ENCODE results near the gene STMN3.
"Not testable (repeated sequence)": the region's sequence is repeated elsewhere in the genome, so short reads cannot be mapped to it uniquely, and the experiment has no call there.

The STMN3 gene

GRCh38 chr20:63628246-63628975, 24.8 kb downstream of the STMN3 start:
- no peak for DNase-seq

- no peak for DNase-seq
These were observed 25.4 kb downstream of the STMN3 start for GRCh38 chr20:63627751-63628245.

DNA sequence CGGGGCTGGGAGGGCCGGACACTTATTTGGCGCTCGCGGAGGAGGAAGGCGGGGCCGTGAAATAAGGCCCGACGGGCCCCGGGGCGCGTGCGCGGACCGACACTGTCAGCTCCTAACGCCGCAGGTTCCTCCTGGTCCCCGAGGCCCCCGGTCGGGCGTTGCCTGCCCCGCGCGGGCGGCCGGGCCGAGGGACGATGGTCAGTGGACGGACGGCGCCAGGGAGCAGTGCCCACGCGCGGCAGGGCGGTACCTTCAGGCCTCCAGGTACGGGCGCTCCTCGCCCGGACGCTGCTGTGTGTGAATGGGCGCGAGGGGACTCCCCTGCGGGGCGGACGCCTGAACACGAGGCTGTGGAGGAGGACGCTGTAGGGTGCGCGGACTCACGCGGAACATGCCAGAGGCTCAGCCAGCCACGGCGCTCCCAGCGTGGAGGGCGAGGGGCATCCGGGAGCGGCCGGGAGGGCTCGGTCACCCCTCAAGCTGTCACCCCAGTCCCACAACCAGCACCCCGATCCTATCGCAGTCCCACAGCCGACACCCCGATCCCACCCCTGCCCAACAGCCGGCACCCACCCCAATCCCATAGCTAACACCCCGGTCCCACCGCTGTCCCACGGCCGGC, 26.0 kb downstream of the STMN3 start:
- peak; percentile 39 for DNase-seq

GRCh38 chr20:63626424-63627128, 26.6 kb downstream of the STMN3 start, which contains the start of gene GMEB2:
GMEB2 (minus strand) TSS chr20:63627101; CDS start chr20:63619397, 7,704 bp downstream.
- no peak for DNase-seq

- no peak for DNase-seq
These were observed 27.3 kb downstream of the STMN3 start for GRCh38 chr20:63625771-63626423.

- DNase-seq, result no peak
These were observed 28.7 kb downstream of the STMN3 start for GRCh38 chr20:63624486-63624885.

- no peak for DNase-seq
These were observed 30.5 kb downstream of the STMN3 start for GRCh38 chr20:63622732-63623131.

GRCh38 chr20:63622096-63622495, 31.1 kb downstream of the STMN3 start:
- DNase-seq, result no peak

GRCh38 chr20:63620991-63621390, 32.2 kb downstream of the STMN3 start:
- DNase-seq, result no peak

DNA sequence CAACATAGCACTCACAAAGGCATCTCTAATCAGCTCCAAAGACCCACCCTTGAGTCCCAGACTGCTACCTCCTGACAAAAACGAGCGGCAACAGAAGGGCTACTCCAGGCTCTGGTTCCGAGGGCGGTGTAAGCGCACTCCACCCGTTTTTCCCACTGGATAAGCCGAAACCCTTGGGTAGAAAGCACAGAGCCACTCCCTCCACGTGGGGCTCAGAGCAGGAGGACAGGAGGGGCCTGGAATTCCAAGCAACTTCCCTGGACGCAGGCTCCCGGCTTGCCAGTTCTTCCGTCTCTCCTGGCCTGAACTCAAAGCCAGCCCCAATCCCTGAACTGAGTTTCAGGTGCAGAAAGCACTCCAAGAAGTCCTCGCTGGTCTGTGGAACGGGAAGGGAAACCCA, 33.7 kb downstream of the STMN3 start:
- no peak for DNase-seq

DNA sequence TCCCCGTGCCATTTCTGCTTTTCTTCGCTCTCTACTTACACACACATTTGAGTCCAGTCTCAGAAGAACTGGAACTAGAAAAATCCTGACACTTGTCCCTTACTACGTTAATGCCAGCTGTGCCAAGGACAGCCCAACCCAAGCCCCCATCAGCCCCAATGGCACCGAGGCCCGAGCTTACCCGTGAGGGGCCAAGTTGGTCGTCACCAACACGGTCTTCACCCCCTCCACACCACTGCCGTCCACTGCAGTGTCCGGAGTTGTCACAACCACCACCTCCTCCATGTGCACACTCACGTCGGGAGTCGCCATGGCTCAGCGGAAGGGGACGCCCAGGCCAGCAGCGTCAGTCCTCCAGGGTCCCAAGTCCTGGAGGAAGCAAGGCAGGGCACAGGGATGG, 34.1 kb downstream of the STMN3 start:
- no peak for DNase-seq

DNA sequence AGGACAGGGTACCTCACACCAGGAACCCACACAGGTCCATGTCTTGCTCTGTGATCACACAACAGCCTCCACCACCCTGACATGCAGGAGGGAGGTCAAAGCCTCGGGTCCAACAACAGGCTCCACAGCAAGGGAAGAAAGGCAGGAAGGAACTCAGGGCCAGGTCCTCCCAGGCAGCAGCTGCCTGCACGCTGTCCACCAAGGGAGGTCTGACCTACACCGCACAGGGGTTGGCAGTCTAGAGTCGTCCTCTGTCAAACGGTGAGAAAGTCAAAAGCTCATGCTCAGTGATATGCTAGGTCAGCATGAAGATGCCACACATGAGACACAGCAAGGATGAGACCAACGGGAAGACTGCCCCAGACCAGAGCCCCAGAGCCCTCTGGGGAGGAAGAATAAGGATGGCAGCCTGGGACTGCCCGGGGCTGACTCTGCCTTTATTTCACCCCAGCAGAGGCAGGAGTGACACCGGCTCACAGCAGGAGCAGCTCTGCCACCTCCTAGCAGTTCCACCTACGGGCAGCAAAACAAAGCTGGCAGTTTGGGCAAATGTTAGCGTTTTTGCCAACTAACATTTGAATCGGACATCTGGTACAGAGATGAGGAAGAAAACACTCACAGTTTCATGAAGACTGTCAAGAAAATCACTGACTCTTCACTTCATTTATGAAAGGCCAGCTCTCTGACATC, 34.8 kb downstream of the STMN3 start:
- DNase-seq, result no peak

- no peak for DNase-seq
These were observed 35.4 kb downstream of the STMN3 start for GRCh38 chr20:63617876-63618265.

GRCh38 chr20:63617092-63617875, 35.9 kb downstream of the STMN3 start:
- DNase-seq, result no peak

DNA sequence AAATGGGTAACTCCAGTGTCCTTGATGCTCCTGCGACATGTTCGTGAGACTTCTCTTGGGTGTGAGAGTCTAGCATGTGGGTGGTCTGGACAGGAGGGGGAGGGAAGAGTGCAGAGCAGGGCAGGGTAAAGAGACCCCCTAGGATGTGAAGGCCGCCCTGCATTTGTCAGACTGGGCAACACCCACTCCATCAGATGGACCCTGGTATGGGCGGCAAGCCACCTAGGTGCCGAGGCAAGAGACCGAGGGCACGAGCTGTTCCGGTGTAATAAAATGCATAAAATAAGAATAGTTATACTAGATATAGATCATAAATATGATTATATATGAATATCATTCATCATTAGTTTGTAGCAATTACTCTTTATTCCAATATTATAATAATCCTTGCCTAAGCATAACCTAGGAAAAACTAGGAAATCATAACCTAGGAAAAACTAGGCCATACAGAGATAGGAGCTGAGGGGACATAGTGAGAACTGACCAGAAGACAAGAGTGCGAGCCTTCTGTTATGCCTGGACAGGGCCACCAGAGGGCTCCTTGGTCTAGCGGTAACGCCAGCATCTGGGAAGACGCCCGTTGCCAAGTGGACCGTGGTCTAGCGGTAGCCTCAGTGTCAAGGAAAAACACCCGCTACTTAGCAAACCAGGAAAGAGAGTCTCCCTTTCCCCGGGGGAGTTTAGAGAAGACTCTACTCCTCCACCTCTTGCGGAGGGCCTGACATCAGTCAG, 39.2 kb downstream of the STMN3 start:
- not testable (repeated sequence) for DNase-seq

DNA sequence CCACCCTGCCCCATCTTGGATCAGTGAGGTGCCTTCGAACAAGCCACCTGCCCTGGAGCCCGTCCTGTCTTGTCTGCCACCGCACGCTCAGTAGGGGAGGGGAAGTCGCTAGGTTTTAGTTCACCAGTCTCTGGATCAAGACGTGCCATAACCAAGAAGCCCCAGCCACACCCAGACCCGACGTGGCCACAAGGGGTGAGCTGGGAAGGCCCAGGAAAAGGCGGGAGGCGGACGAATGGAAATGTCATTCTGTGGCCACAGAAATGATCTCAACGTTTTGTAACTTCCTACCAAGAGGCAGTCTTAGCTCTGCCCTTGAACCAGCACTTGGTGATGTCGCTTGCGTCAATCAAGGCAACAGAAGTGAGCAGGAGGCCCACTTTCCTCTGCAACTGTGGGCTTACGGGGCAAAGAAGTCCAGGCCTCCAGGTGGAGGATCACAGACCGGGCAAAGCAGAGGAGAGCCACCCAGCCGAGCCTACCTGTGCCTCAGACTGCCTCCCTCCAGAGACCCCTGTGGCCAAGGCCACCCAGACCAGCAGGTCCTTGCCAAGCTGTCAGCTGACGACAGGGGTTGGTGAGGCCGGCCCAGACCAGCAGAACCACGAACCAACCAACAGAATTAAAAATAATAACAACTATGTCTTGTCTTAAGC, 40.8 kb downstream of the STMN3 start:
- no peak for DNase-seq

- no peak for DNase-seq
These were observed 41.6 kb downstream of the STMN3 start for GRCh38 chr20:63611646-63612045.

DNA sequence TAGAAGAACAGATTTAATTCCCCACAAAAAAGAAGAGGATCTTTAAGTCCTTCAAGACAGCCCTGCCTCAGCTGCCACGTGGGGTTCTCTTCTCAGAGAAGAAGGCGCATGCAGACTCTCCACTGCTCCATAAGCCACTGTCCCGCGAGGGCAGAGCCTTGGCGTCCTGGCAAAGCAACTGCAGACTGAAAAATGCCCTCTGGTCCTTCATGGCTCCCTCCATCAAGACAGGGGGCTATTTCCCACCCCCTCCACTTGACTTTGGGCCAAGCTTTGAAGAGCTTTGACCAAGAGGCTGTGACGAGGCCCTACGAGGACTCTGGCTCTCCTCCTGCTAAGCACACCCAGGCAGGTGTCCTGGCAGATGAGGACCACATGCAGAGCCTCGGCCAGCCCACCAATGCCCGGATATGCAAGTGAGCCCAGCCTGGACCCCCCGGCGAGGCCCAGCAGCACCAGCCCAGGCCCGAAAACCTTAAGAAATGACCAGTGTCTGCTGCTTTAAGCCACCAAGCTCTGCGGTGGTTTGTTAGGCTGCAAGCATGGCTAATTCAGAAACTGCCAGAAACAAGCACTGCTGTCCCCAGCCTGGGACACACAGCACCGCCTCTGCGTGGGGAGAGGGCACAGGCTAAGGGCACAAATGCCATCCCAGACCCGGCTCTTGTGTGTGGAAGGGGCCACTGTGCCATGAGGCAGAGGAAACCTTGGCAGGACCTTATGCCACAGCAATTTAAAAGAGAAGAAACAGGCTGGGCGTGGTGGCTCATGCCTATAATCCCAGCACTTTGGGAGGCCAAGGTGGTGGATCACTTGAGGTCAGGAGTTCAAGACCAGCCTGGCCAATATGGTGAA, 42.4 kb downstream of the STMN3 start:
- DNase-seq, result no peak

GRCh38 chr20:63606686-63607085, 46.5 kb downstream of the STMN3 start:
- DNase-seq, result no peak

DNA sequence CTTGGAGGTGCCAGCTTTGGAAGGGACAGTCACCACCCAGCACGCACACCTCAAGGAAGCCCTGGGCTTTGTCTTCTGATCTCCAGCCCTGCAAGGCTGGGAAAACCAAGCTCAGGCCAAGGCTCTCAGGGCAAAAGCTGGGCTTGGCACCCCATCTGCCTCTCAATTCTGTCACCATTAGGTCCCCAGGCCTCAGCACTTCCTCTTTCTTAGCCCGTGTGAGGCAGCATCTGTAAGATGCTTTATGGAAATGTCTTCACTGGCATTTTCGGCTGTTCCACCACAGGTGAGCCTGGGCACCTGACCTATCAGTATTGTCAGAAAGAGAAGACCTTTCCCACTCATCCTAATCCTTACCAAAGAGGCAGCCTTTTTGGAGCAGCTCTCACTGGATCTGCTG, 50.9 kb downstream of the STMN3 start:
- no peak for DNase-seq

Measured in cortex of kidney (tissue), 1 donor.